ENCODE results near the gene KLF1.

The KLF1 gene

GRCh38 chr19:12872255-12872654 lies 14.7 kb downstream of the KLF1 start:
- TF ChIP-seq CTCF (conservative IDR thresholded peaks at IDR 0.05; ENCODE audit: low read depth), result no peak
- DNase-seq (ENCODE audit: low spot score), result no peak
- no peak overlapping the region; the same call in 1 of the 2 replicates for H3K27ac ChIP-seq
- ChIA-PET CTCF (interaction anchor here (0.5 to 0.8 kb wide), 3 partner anchors 18 to 318 kb away, joined by 3 to 8 read pairs (median 3); no protein-coding TSS in a partner anchor), POLR2A (ENCODE audit: low non-redundant PET) (no interaction called here)

GRCh38 chr19:12871681-12872080 lies 15.3 kb downstream of the KLF1 start:
- ChIA-PET POLR2A (ENCODE audit: low non-redundant PET) (no interaction called here), CTCF (no interaction called here)
- no peak for DNase-seq (ENCODE audit: low spot score)
- no peak for TF ChIP-seq CTCF (conservative IDR thresholded peaks at IDR 0.05; ENCODE audit: low read depth)
- H3K27ac ChIP-seq, result no peak overlapping the region

- no peak for TF ChIP-seq CTCF (conservative IDR thresholded peaks at IDR 0.05; ENCODE audit: low read depth)
- peak; percentile 68 for DNase-seq (ENCODE audit: low spot score)
- ChIA-PET POLR2A (ENCODE audit: low non-redundant PET) (no interaction called here), CTCF (no interaction called here)
- no peak overlapping the region for H3K27ac ChIP-seq
These were observed 18.4 kb downstream of the KLF1 start for GRCh38 chr19:12868540-12869112.

- DNase-seq (ENCODE audit: low spot score), result peak; percentile 62
- POLR2A ChIA-PET (ENCODE audit: low non-redundant PET), result no interaction called here
These were observed 19.6 kb downstream of the KLF1 start for GRCh38 chr19:12867120-12868099.

GRCh38 chr19:12866416-12867119 lies 20.4 kb downstream of the KLF1 start:
- POLR2A ChIA-PET (ENCODE audit: low non-redundant PET), result no interaction called here

More at GRCh38 chr19:12867120-12868099, 19.6 kb downstream of the KLF1 start:
- CTCF ChIA-PET, result no interaction called here
- no peak for TF ChIP-seq CTCF (conservative IDR thresholded peaks at IDR 0.05; ENCODE audit: low read depth)
- H3K27ac ChIP-seq, result peak overlapping the region; percentile 25; the same call in 1 of the 2 replicates

More at GRCh38 chr19:12866416-12867119, 20.4 kb downstream of the KLF1 start:
- DNase-seq (ENCODE audit: low spot score), result no peak
- CTCF ChIA-PET, result no interaction called here
- TF ChIP-seq CTCF (conservative IDR thresholded peaks at IDR 0.05; ENCODE audit: low read depth), result no peak
- H3K27ac ChIP-seq, result peak overlapping the region; percentile 25; the same call in 1 of the 2 replicates
